ENCODE measurements around the gene CYGB.

The CYGB gene

DNA sequence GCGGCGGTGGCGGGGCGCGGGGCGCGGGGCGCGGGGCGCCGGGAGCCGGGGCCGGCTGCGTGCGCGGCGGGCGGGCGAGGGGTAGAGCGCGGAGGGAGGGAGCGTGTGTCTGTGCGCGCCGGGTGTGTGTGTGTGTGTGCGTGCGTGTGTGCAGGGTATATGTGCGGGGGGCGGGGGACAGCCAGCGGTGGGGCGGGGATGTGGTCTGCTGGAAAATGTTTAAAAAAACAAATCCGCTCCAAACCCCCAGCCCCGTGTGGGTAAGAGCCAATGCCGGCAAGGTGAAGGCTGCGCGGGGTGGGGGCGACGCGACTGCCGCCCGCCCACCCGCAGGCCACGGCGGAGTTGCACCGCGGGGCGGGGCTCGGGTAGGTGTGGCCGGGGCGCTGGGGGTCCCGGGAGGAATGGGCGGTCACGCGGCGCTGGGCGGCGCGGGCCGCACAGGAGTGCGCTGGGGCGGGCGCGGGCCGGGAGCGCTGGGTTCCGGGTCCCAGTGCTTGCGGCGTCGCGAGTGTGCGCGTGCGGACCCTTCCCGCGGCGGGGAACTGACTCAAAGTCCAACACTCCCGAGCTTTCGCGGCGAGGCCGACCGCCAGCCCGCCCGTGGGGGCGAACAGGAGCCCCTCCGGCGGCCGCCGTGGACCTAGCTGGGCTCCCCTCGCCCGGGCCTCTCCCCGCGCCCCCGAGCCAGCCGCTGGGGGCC, at the start of gene CYGB:
Gene CYGB, minus strand, starts transcription at position 132 of the 703 bp plus-strand sequence. CDS start 167 bp downstream, outside the sequence.
- no peak for DNase-seq

DNA sequence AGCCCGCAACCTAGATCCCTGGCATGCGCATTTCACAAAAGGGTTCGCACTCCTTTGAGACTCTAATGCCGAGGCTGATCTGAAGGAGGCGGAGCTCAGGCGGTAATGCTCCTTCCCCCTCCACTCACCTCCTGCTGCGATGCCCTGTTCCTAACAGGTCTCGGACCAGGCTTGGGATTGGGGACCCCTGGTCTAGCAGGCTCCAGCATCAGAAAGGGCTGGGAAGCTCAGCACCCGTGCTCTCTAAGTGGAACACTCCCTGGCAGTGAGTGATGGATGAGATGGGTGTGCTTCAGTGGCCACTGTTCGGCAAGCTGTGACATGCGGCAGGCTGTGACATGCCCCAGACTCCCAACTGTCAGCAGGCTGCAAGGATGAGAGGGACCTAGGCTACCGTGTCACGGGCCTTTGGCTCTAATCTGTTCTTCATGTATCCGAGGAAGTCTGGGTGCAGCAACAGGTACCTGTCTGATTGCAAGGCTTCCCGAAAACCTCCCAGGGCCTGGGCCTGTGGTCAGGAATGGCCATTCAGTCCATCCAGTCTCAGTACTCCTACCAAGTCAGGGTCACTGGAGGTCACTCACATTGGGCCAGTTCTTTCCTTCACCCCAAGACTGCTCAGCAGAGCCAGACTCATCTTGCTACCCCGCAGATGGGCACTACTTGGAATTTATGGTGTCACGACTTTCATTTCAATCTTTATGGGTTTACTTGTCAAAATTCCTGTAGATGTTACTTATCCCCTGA, 49.4 kb upstream of the CYGB start:
- DNase-seq: no peak

DNA sequence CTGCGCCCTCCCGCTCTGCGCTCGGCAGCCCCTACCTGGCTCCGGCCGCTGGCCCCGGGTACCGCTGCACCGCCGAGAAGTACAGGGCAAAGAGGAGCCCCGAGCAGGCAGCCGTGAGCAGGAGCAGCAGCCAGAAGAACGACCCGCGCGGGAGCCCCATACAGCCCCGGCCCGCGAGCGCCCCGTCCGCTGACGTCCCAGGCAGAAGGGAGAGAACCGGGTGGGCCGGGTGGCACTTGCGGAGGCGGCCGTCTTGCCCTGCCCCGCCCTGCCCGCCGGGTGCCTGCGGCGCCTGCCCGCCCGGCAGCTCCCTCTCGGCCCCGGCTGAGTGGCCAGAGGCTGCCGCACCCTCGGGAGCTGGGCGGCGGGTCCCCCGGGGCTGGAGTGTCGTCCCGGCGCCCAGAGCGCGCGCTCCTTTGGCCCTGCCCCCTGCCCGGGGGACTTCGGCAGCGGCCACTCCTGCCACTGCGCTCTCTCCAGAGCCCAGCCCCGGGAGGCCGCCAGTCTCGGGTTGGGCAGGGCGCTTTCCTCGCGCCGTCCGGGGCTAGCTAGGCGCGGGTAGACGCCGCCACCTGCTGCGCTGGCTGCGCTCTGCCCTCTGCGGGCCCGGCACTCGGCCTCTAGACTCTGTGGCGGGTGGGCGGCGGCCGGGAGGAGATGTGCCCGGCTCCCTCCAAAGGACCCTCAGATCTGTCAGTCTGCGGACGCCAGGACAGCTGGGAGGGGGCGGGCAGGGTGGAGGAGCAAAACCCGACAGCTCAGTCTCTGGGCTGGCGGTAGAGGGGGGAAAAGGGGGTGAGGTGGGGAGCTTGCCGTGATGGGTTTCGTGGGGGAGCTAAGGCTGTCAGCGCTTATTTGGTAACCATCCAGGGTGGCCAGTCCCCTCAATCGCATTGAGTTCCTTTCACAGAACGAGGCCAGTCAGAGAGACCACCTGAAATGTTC, 48.4 kb upstream of the CYGB start, which contains the start of gene ST6GALNAC2:
Gene ST6GALNAC2, minus strand, starts transcription at position 212 of the 945 bp plus-strand sequence. Its CDS starts 52 bp downstream, at position 160.
- peak; percentile 23 for DNase-seq

DNA sequence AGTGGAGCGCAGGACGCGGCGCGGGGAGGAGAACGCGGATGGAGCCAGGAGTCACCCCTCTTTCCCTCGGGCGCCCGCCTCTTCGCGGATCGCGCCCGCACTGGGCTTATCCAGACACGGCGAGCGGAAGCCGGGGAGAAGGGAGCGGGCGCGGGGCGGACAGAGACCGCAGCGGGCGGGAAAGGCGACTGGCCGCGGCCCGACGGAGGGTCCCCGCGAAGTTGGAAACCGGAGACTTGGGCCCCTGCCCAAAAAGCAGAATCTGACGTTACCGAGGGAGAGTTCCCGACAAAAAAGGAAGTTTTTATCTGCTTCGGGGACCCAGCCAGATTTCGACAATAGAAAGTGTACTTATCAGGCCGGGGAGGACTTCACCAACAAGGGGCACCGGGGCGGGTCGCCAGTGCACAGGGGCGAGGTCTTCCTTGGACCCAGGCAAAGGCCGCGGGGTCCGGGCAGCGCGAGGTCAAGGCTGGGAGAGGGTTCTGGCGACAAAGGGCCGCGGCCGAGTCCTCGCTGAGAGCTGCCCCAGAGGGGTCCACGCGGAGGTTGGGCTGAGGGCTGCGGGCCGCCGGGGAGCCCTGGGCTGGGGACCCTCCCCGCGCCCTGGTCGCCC, 47.6 kb upstream of the CYGB start:
- no peak for DNase-seq

DNA sequence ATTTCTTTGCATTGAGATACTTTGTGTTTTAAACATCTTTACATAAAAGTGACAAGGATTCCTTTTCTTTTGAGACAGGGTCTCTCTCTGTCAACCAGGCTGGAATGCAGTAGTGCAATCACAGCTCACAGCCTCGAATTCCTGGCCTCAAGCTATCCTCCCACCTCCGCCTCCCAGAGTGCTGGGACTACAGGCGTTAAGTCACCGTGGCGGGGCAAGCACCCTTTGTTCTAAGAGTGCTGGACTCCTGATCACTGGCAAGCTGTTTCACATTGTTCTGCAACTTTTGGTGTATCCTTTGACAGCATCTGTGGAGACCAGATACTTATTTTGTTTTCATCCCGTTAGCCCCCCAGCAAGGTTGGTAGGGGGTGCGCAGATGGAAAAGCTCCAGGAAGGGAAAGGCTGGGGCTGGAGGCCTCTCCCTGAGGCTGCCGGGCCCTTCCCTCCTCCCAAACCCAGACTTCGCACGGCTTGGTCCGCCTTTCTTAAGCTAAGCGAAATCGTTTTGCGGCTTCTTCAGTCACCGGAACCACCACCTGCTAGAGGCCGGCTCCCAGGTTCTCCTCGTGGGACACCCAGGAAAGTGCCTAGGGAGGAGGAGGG, 47.0 kb upstream of the CYGB start:
- DNase-seq: no peak

DNA sequence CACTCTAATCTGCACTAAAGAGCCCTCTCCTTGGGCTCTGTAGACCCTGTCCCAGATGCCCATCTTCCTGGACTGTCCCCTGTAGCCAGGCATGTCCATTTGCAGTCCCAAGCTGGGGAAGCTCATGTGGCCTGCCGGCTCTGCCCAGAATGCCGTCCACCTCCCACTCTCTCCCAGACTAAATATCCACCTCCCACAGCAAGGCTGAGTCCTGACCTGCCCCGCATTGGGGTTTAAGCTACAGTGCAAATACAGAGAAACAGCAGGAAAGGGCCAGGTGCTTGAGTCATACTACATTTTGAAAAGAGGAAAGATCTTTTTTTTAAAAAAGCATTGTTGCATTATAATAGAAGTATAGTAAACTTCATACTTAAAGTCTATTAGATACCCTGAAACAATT, 45.2 kb upstream of the CYGB start:
- no peak for DNase-seq

DNA sequence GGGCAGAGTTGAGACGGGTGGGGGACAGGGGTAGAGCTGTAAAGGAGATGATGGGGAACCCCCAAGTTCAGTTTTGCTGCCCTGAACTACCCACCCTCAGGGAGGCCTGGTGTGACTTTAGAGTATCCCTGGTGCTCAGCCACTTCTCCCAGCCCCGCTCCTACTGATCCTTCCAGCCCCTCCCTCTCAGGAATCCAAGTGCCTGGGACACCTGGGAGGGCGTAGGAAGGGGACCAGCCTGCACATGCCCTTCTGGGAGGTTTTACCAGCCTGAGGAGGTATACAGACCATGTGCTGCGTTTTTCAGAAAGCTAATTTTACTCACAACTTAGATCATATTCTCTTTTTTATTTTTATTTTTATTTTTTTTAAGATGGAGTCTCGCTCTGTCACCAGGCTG, 44.0 kb upstream of the CYGB start:
- DNase-seq: no peak

DNA sequence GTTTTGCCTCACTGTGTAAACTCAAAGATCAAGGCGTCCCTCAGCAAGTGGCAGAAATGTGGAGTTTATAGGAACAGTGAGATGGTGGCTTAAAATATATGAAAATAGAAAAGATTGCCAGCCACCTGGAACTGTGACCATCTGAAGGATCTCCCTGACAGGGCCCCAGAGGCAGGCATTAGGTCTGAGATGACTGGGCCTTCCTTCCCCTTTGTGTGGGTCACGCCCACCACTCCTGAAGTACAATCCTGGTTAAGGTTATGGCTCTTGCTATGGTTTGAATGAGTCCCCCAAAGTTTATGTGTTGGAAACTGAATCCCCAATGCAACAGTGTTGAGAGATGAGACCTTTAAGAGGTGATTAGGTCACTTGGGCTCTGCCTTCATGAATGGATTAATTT, 41.8 kb upstream of the CYGB start:
- peak; percentile 33 for DNase-seq

DNA sequence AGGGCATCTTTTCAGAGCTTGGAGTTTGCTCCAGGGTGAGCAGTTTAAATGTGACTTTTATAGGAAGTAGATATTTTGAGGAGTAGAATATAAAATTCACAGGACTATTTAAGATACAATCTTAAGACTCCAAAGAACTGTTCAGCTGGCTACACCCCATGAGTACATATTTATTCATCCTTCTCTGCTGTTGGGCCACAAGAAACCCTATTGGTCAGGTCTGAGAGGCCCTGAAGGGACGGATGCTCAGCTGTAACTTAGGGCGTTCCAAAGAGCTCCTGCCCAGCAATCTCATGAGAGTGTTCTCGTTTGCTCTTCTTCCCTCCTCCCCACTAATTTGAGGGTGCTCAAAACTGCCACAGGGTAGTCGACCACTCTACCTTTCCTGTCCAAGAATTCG, 40.9 kb upstream of the CYGB start:
- DNase-seq: no peak

DNA sequence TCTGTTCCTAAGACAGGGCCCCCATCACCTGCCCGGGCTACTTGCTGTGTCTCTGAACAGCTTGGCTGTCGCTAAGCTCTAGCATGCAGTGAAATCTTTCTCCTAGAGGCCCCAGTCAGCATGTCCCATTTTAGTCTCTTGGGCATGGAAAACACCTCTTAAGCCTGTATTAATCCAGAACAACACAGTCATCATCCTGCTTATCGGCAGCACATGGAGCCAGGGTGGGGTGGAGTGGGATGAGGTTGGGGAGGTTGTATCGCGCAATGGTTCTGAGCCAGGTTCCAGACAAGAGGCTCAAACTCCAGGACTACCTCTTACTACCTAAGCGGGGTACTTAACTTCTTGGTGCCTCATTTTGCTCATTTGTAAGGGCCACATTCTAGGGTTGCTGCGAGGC, 40.4 kb upstream of the CYGB start:
- no peak for DNase-seq

DNA sequence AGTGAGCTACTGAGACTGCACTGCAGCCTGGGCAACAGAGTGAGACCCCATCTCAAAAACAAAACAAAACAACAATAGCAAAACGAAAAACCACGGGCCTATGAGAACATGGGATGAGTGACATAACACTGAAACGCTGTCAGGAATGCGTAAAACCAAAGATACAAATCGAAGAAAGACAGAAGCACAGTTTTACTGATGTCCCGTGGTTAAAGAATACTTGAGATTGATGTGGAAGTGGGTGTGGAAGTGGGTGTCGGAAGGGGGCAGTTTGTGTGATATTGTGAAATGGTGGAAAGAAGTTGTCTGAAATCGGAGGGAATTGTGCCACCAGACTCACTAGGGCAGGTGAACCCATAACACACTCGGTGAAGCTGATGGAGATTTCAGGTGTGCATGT, 38.7 kb upstream of the CYGB start:
- no peak for DNase-seq

DNA sequence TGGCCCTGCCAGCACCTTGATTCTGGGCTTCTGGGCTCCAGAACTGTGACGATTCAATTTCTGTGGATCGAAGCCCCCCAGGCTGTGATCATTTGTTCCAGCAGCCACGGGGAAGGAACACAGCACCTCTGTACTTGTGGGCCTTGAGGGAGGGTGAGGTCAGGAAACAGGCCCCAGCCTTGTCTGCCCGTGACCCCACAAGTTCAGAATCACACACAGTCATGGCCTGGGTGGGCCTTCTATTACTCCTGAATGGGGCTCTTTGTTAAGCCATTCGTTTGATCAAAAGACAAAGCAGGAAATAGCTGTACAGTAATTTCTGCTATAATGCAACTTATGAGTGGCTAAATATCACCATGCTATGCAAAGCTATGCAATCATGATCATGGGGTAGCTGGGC, 38.1 kb upstream of the CYGB start:
- DNase-seq: no peak

DNA sequence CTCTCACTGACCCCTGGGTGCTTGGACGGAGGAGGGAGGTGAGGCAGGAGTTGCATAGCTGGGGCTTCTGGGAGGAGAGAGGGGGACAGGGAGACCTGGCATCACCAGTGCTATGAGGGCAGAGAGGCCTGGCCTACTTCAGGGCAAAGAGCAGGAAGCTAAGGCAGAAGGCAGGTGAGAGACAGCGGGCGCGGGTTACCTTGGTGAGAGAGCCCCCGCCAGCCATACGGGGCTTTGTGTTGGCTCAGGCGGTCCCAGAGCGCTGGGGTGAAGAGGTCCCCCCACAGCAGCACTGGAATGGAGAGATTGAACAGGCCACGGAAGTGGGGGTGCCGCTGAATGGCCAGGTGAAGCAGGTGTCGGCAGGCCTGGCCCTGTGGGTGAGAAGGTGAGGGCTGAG, 36.7 kb upstream of the CYGB start:
- no peak for DNase-seq

DNA sequence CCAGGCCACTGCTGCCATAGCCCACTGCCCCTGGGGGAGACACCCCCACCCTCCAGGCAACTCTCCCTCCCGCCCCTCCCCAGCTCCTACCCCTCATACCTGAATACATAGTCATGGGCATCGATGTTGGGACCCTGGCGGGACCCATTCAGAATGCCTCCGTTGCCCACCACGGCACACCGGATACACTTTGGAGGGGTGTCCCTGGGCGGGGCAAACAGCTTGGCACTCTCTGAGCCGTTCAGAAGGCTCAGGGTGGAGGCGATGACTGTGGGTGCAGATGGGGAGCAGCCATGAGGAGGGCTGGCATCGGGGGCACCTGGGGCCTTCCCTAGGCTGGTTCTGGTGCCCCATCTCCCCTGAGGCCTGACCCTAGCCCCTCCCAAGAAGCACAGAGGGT, 35.6 kb upstream of the CYGB start:
- DNase-seq: no peak

DNA sequence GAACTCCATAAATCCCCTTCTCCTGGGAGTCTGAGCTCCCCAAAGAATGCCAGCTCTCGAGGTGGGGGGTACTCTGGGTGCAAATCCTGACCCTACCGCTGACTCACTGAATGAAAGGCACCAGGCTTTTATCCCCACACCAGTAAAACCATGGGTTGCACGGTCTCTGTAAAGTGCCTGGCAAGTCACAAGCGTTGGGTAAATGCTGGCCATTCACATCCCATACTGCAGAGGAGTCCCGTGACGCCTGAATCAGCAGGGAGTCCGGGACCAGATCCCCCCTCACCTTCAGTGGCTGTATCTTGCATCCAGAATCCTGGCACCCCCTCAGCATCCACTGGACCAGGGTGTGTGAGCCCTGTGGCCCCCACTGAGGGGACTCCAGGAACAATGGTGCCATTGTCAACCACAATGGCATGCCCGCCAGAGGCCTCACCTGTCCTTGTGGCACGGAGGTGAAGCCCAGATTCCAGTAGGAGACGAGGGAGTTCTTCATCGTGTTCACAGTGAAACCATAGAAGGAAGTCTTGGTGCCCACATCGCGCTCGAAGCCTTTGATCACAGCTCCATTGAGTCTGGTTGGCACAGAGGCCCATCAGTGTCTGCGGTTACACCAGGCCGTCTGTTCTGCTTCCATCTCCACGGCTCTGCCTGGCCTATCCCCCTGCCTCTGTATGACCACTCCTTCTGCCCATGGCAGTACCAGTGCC, 34.8 kb upstream of the CYGB start:
- no peak for DNase-seq

DNA sequence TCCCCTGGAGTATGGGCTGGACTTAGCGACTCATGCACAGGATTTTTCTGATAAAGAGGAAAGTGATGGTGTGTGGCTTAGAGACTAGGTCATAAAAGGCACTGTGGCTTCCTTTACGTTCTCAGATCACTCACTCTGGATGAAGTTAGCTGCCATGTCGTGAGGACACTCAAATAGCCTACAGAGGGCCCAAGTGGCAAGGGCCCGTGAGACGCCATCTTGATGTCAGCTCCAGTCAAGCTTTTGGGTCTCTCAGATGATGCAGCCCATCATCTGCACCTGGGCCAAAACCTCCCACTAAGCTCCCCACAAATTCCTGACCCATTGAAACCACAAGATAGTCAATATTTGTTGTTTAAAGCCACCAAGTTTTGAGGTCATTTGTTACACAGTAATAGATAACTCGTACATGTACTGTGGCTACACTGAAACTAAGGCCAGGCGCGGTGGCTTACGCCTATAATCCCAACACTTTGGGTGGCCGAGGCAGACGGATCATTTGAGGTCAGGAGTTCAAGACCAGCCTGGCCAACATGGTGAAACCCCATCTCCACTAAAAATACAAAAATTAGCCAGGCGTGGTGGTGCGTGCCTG, 33.5 kb upstream of the CYGB start:
- no peak for DNase-seq

DNA sequence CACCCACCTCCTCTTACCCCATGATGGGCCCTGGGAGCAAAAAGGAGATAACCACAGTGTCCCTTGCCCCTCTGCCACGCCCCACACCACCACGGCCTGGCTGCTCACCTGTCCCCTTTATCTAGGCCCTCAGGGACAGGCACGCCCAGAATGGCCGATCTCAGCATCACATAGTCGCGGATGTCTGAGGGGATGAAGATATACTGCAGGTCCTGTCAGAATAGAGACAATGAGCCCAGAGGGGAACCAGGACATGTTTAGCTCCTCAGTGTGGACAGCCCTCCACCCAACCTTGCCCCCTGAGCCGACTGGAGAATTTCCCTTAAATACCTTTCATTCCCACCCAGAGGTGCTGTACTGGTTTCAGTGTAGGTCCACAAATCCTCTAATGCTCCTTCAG, 32.9 kb upstream of the CYGB start:
- DNase-seq: no peak

DNA sequence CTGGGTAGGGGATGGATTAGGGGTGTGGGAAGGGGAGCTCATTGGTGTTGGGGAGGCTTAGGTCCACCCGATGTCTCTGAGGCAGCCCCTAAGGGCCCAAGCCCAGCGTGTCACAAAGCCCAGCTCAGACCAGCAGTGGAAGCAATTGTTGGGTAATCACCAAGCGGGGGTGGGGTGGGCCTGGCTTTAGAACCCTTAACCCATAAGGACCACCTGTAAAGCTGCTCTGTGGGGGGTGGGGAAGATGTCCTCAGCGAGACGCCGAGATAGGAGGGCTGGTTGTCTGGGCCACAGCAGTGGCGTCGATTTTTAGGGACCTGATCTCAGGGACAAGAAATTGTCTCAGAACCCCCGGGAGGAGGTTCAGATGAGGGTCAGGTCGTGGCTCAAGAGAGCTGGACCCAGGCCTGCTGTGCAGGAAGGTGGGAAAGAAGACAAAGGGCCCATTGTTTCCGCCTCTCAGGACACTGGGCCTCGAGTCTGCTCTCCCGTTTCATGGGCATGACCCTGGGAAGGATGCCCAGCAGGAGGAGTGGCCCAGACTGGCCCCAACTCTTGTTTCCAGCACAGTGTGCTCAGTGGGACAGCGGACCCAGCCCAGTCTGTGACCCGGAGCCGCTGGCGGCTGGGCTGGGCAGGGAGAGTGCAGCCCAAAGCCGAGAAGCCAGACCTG, 32.2 kb upstream of the CYGB start:
- no peak for DNase-seq

DNA sequence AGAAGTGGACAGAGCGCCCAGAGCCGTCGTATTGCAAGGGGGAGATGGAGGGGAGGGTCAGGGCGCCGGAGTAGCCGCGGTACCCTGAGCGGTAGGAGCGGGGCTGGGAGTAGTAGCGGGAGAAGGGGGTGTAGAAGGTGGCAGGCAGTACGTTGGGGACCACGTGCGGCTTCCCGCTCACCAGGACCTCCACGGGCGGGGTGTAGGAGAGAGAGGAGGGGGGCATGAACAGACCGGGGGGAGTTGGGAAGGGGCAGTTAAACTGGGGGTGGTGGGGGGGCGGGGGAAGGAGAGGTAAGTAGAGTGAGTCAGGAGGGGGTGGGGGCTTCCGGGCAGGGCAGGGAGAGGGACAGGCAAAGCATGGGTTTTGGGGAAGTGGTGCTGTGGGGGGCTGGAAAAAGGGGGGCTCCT, 31.3 kb upstream of the CYGB start:
- DNase-seq: no peak

DNA sequence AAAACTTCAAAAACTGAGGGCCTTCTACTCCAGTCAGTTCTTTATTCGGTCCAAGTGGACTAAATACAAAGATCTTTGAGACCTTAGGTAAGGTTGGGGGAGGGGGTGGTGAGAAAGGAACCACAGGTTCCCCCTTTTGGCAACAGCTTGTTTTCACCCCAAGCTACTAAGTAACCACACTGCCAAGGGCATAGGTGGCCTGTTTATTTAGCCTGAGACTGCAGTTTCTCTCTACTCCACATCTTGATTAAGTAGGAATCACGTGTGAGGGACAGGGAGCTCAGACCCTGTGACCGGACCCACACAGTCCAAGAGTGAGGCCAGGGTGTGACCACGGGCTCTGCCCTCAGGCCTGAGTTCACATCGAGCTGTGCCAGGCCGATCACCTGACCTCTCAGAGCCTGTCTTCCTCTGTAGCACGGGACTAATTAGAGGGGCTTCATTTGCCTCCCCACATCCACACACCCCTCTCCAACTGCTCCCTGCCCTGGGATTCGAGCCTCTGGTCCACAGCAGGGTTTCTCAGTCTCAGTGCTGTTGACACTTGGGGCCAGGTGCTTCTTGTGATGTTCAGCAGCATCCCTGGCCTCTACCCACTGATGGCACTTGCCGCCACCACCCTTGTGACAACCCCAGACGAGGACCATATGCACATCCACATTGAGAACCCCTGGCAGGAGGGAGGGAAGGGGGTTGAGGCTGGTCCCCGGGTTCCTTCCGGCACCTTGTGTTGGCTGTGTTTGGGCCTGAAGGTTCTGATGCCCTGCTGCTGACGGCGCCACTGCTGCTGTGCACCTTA, 30.3 kb upstream of the CYGB start:
- peak; percentile 46 for DNase-seq
